Esophagus muscularis mucosa (tissue), 4 donors: Measurements from ENCODE around the gene NTF3.

Source experiments
- EP300 ChIP-seq: sonication (generic); formaldehyde crosslinking; IDR thresholded peaks from one replicate; pipeline ENCODE4 v1.6.1; 2017; ENCODE audit warnings: antibody characterized with exemption
- POLR2A ChIP-seq: fragments of 450-650 bp; IDR thresholded peaks from one replicate; pipeline ENCODE4 v1.6.1; 2017; ENCODE audit warnings: antibody characterized with exemption, moderate library complexity, mild to moderate bottlenecking, low read depth
- POLR2AphosphoS5 ChIP-seq, 2 donors: sonication (generic); formaldehyde crosslinking; IDR thresholded peaks; one replicate each; pipeline ENCODE4 v1.6.1; 2017; ENCODE audit warnings: antibody characterized with exemption in 2 of 2
- TF ChIP-seq, protein P1 (sequence below), 3 experiments: fragments of 200-600 bp in 2 of 3; fragments of 450-650 bp in 1 of 3; sonication (generic) in 2 of 3; IDR thresholded peaks; one replicate each; pipeline ENCODE4 v1.5.1; 2017 to 2019; ENCODE audit warnings: antibody characterized with exemption in 3 of 3, mild to moderate bottlenecking in 2 of 3, moderate library complexity in 1 of 3

GRCh38 chr12:5505751-5506150 is 73.8 kb downstream of the NTF3 start:
- no peak for TF ChIP-seq POLR2A
- TF ChIP-seq, protein P1, sequence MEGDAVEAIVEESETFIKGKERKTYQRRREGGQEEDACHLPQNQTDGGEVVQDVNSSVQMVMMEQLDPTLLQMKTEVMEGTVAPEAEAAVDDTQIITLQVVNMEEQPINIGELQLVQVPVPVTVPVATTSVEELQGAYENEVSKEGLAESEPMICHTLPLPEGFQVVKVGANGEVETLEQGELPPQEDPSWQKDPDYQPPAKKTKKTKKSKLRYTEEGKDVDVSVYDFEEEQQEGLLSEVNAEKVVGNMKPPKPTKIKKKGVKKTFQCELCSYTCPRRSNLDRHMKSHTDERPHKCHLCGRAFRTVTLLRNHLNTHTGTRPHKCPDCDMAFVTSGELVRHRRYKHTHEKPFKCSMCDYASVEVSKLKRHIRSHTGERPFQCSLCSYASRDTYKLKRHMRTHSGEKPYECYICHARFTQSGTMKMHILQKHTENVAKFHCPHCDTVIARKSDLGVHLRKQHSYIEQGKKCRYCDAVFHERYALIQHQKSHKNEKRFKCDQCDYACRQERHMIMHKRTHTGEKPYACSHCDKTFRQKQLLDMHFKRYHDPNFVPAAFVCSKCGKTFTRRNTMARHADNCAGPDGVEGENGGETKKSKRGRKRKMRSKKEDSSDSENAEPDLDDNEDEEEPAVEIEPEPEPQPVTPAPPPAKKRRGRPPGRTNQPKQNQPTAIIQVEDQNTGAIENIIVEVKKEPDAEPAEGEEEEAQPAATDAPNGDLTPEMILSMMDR (IDR thresholded peaks at IDR 0.05): no peak
- no peak for TF ChIP-seq EP300
- no peak for TF ChIP-seq POLR2AphosphoS5 (IDR thresholded peaks at IDR 0.05)
